Measurements from ENCODE around the gene PHTF1.

The PHTF1 gene

GRCh38 chr1:113657126-113657525, 102.2 kb downstream of the PHTF1 start:
- no peak overlapping the region for H3K4me3 ChIP-seq (ENCODE audit: low read length)
- no peak for TF ChIP-seq CTCF (conservative IDR thresholded peaks at IDR 0.05; ENCODE audit: low read depth, low read length)
- no peak for DNase-seq (ENCODE audit: low read depth)

- TF ChIP-seq CTCF (conservative IDR thresholded peaks at IDR 0.05; ENCODE audit: low read depth, low read length), result no peak
- no peak overlapping the region for H3K4me3 ChIP-seq (ENCODE audit: low read length)
- no peak for DNase-seq (ENCODE audit: low read depth)
These were observed 104.4 kb downstream of the PHTF1 start for GRCh38 chr1:113654883-113655282.

- no peak for TF ChIP-seq CTCF (conservative IDR thresholded peaks at IDR 0.05; ENCODE audit: low read depth, low read length)
- DNase-seq (ENCODE audit: low read depth), result no peak
- H3K4me3 ChIP-seq (ENCODE audit: low read length), result no peak overlapping the region
These were observed 105.5 kb downstream of the PHTF1 start for GRCh38 chr1:113653741-113654140.

GRCh38 chr1:113652771-113653170, 106.5 kb downstream of the PHTF1 start:
- H3K4me3 ChIP-seq (ENCODE audit: low read length), result no peak overlapping the region
- TF ChIP-seq CTCF (conservative IDR thresholded peaks at IDR 0.05; ENCODE audit: low read depth, low read length), result no peak
- DNase-seq (ENCODE audit: low read depth), result no peak

GRCh38 chr1:113648478-113648877, 110.8 kb downstream of the PHTF1 start:
- DNase-seq (ENCODE audit: low read depth), result no peak
- H3K4me3 ChIP-seq (ENCODE audit: low read length), result no peak overlapping the region
- TF ChIP-seq CTCF (conservative IDR thresholded peaks at IDR 0.05; ENCODE audit: low read depth, low read length), result no peak

GRCh38 chr1:113647164-113647563, 112.1 kb downstream of the PHTF1 start:
- no peak overlapping the region for H3K4me3 ChIP-seq (ENCODE audit: low read length)
- no peak for DNase-seq (ENCODE audit: low read depth)
- no peak for TF ChIP-seq CTCF (conservative IDR thresholded peaks at IDR 0.05; ENCODE audit: low read depth, low read length)

Data from retinal pigment epithelial cell (primary cell).